Stimulated activated memory B cell treated with anti-CD40 and anti-IgM and Interleukin-4, amounts not matched to agents 10 μg/mL and 1 μg/mL and 100 μg/mL, for 72 hours (primary cell): ENCODE data around the gene HBM.
"Not testable (repeated sequence)": the region's sequence is repeated elsewhere in the genome, so short reads cannot be mapped to it uniquely, and the experiment has no call there.

Experiments used
- ATAC-seq: fragments of 150-1000 bp; cut with Tn5 transposase; 2 replicates; pipeline ENCODE4 v1.10.0; 2021
- H3K27ac Mint-ChIP-seq: one replicate; pipeline ENCODE4 v1.8.0; 2022; ENCODE audit warnings: mild to moderate bottlenecking, mixed read lengths
- H3K27me3 Mint-ChIP-seq: one replicate; pipeline ENCODE4 v1.8.0; 2022; ENCODE audit warnings: mixed read lengths
- H3K36me3 Mint-ChIP-seq: one replicate; pipeline ENCODE4 v1.8.0; 2022; ENCODE audit warnings: mixed read lengths
- H3K4me1 Mint-ChIP-seq: one replicate; pipeline ENCODE4 v1.8.0; 2022; ENCODE audit warnings: mixed read lengths
- H3K4me3 Mint-ChIP-seq: one replicate; pipeline ENCODE4 v1.8.0; 2022; ENCODE audit warnings: mild to moderate bottlenecking, moderate library complexity, mixed read lengths
- H3K9me3 Mint-ChIP-seq: one replicate; pipeline ENCODE4 v1.8.0; 2022; ENCODE audit warnings: mixed read lengths

HBM gene

GRCh38 chr16:138049-138417 is 27.7 kb upstream of the HBM start:
- peak overlapping the region; percentile 94 for H3K27ac Mint-ChIP-seq
- H3K36me3 Mint-ChIP-seq: peaks cover 6% of the 10 kb centered on the region
- H3K27me3 Mint-ChIP-seq: peaks cover 11% of the 10 kb centered on the region
- H3K4me3 Mint-ChIP-seq: peak overlapping the region; percentile 84
- H3K9me3 Mint-ChIP-seq: no peaks in the 10 kb centered on the region
- ATAC-seq: peak; percentile 35
- H3K4me1 Mint-ChIP-seq: peaks cover 26% of the 10 kb centered on the region

DNA sequence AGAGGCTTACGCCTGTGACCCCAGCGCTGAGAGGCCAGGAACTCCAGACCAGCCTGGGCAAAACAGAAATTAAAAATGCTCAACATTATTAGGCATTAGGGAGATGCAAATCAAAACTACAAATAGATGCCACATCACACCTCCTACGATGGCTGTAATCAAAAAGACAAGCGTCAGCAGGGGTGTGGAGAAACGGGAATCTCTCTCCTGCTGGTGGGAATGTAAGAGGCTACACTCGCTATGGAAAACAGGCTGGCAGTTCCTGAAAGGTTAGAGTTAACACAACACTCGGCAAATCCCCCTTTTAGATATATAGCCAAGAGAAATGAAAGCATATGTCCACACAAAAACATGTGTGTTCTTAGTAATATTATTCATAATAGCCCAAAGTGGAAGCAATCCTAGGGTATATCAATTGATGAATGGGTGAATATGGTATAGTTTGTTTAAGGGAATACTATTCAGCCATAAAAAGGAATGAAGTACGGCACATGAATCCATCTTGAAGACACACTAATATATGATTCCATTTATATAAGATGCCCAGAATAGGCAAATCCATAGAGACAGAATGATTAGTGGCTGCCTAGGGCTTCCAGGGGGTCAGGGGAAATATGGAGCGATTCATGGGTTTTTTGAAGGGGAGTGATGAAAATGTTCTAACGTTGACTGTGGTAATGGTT is 25.5 kb upstream of the HBM start:
- Mint-ChIP-seq H3K4me3 (no peak overlapping the region), H3K36me3 (no peaks in the 10 kb centered on the region), H3K27ac (no peak overlapping the region), H3K4me1 (peaks cover 13% of the 10 kb centered on the region), H3K9me3 (no peaks in the 10 kb centered on the region), H3K27me3 (peaks cover 33% of the 10 kb centered on the region)
- ATAC-seq: no peak

DNA sequence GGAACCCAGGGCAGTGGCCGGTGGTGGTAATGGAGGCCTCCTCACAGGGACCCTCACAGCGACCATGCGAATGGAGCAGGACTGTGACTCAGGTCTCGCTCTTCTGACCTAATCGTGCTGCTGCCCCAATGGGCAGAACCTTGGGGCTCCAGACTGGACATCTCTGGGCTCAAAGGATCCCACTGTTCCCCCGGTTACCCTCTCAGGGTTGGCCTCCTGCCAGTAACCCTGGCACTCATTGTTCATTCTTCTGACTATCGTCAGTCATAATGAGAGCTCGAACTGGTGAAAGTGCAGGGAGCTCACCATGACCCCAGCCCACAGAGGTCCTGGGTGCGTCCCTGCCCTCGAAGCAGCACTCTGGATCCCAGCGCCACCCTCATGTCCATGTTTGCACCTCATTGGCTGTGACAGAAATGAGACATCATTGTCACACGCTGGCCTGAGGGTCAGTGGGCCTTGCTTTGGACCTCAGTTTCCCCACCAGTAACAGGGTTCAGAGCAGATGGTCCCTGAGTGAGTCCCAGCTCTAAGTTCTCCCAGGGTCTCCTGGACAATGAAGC is 23.3 kb upstream of the HBM start:
- no peak overlapping the region for H3K27ac Mint-ChIP-seq
- H3K27me3 Mint-ChIP-seq: peaks cover 34% of the 10 kb centered on the region
- no peaks in the 10 kb centered on the region for H3K9me3 Mint-ChIP-seq
- no peak for ATAC-seq
- no peaks in the 10 kb centered on the region for H3K36me3 Mint-ChIP-seq
- peaks cover 6% of the 10 kb centered on the region for H3K4me1 Mint-ChIP-seq
- no peak overlapping the region for H3K4me3 Mint-ChIP-seq

DNA sequence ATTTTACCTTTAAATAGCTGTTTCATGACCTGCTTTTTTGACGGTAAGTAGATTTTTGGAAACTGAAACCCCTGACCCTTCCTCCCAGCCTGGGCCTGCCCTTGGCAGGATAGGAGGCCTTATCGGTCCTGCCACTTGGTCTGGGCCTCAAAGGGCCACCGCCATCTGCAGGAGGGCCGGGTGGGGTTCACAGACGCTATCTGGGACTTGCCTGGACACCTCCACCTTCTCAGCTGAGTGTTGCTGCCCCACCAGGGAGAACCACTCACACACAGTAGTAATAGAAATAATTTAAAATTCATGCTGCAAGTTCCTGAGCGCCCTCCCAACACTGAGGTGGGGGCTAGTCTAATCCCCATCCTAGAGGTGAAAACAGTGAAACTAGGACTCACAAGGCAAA is 22.7 kb upstream of the HBM start:
- Mint-ChIP-seq H3K27me3 (peaks cover 35% of the 10 kb centered on the region), H3K36me3 (no peaks in the 10 kb centered on the region), H3K4me3 (no peak overlapping the region), H3K4me1 (peaks cover under 1% of the 10 kb centered on the region), H3K27ac (no peak overlapping the region), H3K9me3 (no peaks in the 10 kb centered on the region)
- no peak for ATAC-seq

DNA sequence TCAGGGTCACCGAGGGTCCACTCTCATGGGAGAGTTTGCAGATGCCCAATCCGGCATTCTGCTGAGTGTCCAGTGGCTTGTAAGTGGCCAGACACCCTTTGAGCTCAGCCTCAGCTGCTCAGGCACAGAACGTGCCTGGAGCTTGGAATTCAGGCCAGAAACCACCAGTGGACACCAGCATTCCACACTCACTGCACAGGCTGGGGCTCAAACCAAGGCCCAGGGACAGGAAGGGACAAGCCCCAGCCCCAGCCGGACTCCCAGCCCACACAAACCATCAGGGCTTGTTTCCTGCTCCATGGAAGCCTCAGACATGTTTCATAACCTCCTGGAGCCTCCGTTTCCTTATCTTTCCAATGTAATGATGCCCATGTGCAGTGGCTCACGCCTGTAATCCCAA is 22.3 kb upstream of the HBM start:
- peaks cover 39% of the 10 kb centered on the region for H3K27me3 Mint-ChIP-seq
- H3K9me3 Mint-ChIP-seq: no peaks in the 10 kb centered on the region
- H3K27ac Mint-ChIP-seq: no peak overlapping the region
- H3K36me3 Mint-ChIP-seq: no peaks in the 10 kb centered on the region
- no peak for ATAC-seq
- no peaks in the 10 kb centered on the region for H3K4me1 Mint-ChIP-seq
- H3K4me3 Mint-ChIP-seq: no peak overlapping the region

GRCh38 chr16:144797-145252 is 21.0 kb upstream of the HBM start:
- H3K36me3 Mint-ChIP-seq: no peaks in the 10 kb centered on the region
- no peaks in the 10 kb centered on the region for H3K9me3 Mint-ChIP-seq
- peaks cover 53% of the 10 kb centered on the region for H3K27me3 Mint-ChIP-seq
- H3K4me3 Mint-ChIP-seq: no peak overlapping the region
- no peak for ATAC-seq
- no peaks in the 10 kb centered on the region for H3K4me1 Mint-ChIP-seq
- H3K27ac Mint-ChIP-seq: no peak overlapping the region

- Mint-ChIP-seq H3K9me3 (no peaks in the 10 kb centered on the region), H3K27ac (no peak overlapping the region), H3K36me3 (no peaks in the 10 kb centered on the region), H3K4me1 (no peaks in the 10 kb centered on the region), H3K27me3 (peaks cover 55% of the 10 kb centered on the region), H3K4me3 (no peak overlapping the region)
- no peak for ATAC-seq
Measured at GRCh38 chr16:146646-147045, 19.1 kb upstream of the HBM start.

GRCh38 chr16:149024-149660 is 16.6 kb upstream of the HBM start:
- H3K27me3 Mint-ChIP-seq: peaks cover 48% of the 10 kb centered on the region
- H3K27ac Mint-ChIP-seq: no peak overlapping the region
- H3K4me3 Mint-ChIP-seq: no peak overlapping the region
- ATAC-seq: no peak
- H3K4me1 Mint-ChIP-seq: peaks cover 7% of the 10 kb centered on the region
- no peaks in the 10 kb centered on the region for H3K36me3 Mint-ChIP-seq
- no peaks in the 10 kb centered on the region for H3K9me3 Mint-ChIP-seq

DNA sequence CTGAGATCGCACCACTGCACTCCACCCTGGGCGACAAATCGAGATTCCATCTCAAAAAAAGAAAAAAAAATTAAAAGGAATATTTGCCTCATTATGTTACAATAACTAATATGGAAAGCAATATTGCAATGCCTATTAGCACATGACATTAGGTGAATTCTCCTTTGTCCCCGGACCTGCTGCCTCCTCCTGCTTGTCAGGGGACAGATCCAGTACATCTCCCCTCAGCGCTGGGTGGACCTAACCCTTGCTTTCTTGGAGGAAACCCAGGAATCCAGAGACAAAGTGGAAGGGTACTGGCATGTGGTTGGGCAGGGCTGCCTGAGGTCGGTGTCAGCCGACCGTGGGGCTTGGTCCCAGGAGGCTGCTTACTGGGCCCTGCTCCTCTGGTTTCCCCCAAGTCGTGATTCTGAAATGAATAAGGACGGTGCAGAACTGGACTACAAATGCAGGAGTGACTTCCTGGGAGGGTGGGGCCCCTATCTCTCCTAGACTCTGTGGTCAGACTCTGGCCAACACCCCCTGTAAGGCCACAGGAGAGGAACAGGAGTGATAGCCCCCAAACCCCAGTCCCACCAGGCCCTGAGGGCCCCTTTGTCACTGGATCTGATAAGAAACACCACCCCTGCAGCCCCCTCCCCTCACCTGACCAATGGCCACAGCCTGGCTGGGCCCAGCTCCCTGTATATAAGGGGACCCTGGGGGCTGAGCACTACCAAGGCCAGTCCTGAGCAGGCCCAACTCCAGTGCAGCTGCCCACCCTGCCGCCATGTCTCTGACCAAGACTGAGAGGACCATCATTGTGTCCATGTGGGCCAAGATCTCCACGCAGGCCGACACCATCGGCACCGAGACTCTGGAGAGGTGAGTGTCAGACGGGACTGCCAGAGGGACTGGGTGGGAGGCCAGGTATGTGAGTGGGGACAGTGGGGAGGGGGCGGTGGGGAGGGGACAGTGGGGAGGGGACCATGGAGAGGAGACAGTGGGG is 13.3 kb upstream of the HBM start, which contains the start of gene HBZ:
Gene HBZ, plus strand, starts transcription at position 504 of the 988 bp plus-strand sequence. Its CDS starts 266 bp downstream, at position 770.
- no peaks in the 10 kb centered on the region for H3K9me3 Mint-ChIP-seq
- peak; percentile 49 for ATAC-seq
- peak within 1 kb of the TSS; percentile 39 for H3K4me3 Mint-ChIP-seq
- no peaks in the 10 kb centered on the region for H3K36me3 Mint-ChIP-seq
- no peak within 1 kb of the TSS for H3K27ac Mint-ChIP-seq
- H3K27me3 Mint-ChIP-seq: peaks cover 57% of the 10 kb centered on the region
- H3K4me1 Mint-ChIP-seq: peaks cover 16% of the 10 kb centered on the region

DNA sequence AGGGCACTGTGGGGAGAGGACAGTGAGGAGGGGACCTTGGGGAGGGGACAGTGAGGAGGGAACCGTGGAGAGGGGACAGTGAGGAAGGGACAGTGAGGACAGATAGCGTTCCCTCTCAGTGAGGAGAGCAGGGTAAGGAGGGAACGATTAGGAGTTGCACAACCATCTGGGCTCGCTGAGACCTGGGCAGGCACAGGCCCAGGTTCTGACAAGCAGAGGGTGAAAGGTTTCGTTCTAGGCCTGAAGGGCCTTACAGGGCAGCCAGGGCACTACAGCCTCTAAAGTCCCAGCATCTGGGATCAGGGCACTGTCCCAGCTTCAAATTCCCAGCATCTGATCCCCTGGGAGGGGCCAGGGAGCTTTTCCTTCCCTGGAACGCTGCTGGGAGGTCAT is 12.7 kb upstream of the HBM start:
- not testable (repeated sequence) for H3K27ac Mint-ChIP-seq, H3K9me3 Mint-ChIP-seq, H3K36me3 Mint-ChIP-seq
- H3K4me3 Mint-ChIP-seq: peak overlapping the region; percentile 39
- H3K27me3 Mint-ChIP-seq: peaks cover 62% of the 10 kb centered on the region
- ATAC-seq: peak; percentile 28
- H3K4me1 Mint-ChIP-seq: peaks cover 16% of the 10 kb centered on the region

- H3K36me3 Mint-ChIP-seq, H3K4me3 Mint-ChIP-seq, H3K9me3 Mint-ChIP-seq, H3K27ac Mint-ChIP-seq: not testable (repeated sequence)
- Mint-ChIP-seq H3K27me3 (peaks cover 62% of the 10 kb centered on the region), H3K4me1 (peaks cover 16% of the 10 kb centered on the region)
- peak; percentile 17 for ATAC-seq
Measured at GRCh38 chr16:153550-154216, 12.1 kb upstream of the HBM start.

DNA sequence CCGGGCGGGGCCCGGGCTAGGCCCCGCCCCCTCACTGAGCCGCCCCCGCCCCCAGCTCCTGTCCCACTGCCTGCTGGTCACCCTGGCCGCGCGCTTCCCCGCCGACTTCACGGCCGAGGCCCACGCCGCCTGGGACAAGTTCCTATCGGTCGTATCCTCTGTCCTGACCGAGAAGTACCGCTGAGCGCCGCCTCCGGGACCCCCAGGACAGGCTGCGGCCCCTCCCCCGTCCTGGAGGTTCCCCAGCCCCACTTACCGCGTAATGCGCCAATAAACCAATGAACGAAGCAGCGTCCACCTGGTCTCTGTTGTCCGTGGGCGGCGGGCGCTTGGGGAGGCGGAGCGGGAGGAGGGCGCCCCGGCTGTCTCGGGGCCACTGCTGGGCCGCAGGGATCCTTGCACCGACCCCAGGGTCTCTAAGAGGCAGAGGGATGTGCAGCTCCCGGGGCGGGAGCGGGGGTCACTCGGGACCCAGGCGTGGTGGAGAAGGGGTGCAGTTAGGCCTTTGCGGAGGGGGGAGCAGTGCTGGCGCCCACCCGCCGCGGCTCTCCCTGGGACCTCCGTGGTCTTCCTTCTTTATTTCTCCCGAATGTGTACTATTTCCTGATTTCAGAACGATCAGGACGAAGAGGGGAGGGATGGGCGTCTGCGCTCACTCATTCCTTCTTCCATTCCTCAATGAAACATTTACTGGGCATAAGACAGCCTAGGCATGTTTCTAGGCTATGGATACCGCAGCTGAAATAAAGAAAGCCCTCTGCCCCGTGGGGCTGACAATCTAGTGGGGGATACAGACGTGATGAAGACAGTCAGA is 11.4 kb upstream of the HBM start:
- ATAC-seq: peak; percentile 40
- H3K36me3 Mint-ChIP-seq: no peaks in the 10 kb centered on the region

DNA sequence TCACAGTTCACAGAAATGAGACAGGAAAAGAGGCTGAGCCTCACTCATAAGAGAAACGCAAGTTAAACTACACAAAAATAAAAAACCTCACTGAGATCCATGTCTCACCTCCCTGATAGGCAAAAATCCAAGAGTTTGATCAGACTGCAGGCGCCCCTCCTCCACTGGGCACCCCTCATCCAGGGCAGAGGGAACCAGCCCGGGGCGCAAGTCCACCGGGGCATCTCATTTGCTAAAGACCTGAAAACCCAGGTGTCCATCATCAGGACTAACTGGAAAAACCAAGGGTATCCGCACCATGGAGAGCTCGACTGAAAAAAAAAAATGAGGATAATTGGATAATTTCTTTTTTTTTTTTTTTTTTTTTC is 10.8 kb upstream of the HBM start:
- Mint-ChIP-seq H3K9me3 (no peaks in the 10 kb centered on the region), H3K4me3 (no peak overlapping the region), H3K27ac (no peak overlapping the region), H3K36me3 (no peaks in the 10 kb centered on the region), H3K27me3 (peaks cover 61% of the 10 kb centered on the region), H3K4me1 (peaks cover 16% of the 10 kb centered on the region)
- ATAC-seq: no peak

More for the DNA sequence above, 11.4 kb upstream of the HBM start:
- Mint-ChIP-seq H3K27me3 (peaks cover 62% of the 10 kb centered on the region), H3K9me3 (no peaks in the 10 kb centered on the region), H3K27ac (no peak overlapping the region), H3K4me1 (peaks cover 16% of the 10 kb centered on the region), H3K4me3 (peak overlapping the region; percentile 68)
